HuH-7.5 (cell line): ENCODE measurements around the gene BRS3.

Experiments
- DNase-seq: peaks from one replicate; pipeline ENCODE4 v3.0.0; 2011; ENCODE audit warnings: low spot score

The BRS3 gene

DNA sequence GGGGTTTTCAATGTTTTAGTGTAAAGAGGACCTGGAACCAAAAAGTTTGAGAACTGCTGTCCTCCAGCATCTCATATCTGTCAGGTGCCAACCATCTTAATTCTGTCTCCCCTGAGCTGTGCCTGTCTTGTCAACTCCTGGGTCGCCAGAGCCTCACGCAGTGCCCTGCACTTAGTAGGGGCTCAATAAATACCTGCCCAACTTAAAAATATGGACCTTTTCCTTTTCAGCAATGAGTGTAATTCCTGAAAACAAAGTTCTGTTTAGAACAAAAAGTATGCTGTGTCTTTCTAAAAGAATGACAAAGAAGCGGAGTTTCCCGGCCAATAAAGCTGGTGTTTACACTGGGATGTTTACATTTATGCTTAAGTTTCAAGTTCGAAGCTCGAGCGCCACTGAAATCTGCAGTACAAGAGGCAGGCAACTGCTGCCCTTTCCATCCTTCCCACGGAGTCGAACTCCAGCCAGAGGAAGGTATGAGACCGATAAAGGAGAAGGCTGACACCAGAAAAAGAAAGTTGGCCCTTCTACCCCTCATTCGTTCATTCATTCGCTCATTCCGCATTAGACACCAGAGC is 8.5 kb downstream of the BRS3 start:
- no peak for DNase-seq

DNA sequence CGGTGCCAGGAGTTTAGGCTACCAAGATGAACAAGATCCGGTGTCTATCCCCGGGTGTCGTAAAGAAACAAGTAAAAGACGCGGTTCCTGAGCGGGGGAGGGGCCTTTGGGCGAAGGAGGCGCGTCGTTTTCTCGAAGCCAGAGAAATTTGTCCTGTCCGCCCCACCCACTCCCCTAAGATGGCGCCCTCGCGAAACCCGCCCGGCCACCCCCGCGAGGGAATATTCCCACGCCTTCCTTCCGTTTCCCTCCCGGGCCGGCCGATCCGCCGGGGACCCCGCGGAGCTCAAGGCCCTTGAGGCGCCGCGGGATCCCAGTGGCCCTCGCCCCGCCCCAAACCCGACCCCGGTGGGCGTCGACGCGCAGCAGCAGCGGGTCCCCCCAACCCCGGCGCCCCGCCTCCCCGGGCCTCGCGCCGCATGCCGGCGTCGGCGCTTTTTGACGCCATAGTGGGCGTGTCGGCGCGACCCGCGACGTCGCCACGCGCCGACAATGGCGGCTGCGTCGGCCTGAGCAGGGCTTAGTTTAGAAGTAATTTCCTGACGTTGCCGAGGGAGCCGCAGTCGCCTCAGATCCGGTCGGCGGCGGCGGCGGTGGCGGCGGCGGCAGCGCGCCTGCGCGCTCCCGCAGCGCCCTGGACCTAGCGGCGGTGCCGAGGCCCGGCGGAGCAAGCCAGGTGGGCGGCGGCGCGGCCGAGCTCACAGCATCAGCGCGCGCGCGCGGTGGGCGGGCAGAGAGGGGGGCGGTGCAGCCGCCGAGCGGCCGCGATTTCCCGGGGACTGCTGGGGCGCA is 9.2 kb downstream of the BRS3 start:
- DNase-seq, result peak; percentile 36

- peak; percentile 8 for DNase-seq
Observed at GRCh38 chrX:136497556-136498052, 9.9 kb downstream of the BRS3 start, which contains the start of gene HTATSF1. HTATSF1 (plus strand) TSS chrX:136497592; CDS start chrX:136497685, 93 bp downstream.

DNA sequence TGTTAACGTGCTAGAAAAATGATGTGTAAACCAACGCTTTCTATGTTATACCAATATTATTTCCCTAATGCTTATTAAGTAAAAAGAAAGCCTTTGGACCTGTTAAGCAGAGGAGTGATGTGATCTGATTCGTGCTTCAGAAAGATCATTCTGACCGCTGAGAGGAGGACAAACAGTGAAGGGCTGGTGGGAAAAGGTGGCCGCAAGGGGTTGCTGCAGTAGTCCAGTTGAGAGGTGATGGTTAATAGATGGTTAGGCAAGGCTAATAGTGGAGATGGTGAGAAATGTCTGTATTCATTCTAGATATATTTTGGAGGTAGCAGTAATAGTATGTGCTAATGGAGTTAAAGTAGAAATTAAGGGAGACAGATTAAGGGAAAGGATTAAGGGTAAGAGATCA is 31.3 kb downstream of the BRS3 start:
- no peak for DNase-seq

DNA sequence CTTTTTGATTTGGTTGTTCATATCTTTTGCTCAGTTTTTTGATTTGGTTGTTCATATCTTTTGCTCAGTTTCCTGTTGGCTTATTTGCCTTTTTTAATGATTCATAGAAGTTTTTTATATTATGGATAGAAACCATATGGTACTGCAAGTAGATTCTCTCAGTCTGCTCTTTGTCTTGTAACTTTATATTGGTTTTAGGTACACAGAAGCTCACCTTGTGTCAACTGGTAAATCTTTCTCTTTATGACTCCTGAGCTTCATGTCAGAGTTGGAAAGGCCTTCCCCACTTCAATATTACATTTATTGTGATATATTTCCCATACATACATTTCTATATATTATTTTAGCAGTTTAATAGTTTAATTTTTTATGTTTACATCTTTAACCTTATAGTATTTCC is 36.0 kb downstream of the BRS3 start:
- no peak for DNase-seq

DNA sequence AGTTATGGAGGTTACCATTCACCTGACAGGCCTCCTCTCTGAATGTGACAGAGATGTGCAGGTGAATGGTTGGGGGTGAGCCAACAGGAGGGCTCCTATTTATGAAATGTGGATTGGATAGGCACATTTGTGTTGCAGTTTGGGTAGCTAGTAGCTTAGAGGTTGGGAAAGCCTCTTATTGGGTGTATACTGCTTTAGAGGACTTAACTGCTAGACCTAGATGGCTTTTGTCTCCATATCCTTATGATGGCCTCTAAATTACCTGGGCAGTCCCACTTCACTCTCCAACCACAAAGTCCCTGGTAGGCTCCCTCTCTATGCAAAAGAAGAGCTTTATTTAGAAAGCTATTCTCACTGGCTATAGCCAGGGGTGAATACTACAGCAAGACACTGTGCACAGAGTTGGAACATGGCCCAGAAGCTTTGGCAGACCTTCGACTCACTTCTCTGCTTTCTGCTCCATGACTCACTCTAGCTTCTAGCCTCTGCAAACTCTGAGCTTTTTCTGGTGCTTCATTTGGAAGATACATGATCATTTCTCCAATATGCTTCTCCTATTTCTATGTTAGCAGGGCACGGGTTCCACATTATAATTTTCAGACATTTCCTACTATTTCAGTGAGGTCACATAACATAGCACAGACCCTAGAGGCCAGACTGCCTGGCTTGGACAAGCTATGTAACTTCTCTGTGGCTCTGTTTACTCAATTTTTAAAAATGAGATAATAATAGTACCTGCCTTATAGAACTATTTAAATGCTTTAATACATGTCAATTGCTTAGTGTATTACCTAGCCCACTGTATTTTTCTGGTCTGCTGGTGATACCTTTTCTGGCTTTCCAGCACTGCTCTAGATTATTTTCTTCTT is 38.2 kb downstream of the BRS3 start:
- no peak for DNase-seq

DNA sequence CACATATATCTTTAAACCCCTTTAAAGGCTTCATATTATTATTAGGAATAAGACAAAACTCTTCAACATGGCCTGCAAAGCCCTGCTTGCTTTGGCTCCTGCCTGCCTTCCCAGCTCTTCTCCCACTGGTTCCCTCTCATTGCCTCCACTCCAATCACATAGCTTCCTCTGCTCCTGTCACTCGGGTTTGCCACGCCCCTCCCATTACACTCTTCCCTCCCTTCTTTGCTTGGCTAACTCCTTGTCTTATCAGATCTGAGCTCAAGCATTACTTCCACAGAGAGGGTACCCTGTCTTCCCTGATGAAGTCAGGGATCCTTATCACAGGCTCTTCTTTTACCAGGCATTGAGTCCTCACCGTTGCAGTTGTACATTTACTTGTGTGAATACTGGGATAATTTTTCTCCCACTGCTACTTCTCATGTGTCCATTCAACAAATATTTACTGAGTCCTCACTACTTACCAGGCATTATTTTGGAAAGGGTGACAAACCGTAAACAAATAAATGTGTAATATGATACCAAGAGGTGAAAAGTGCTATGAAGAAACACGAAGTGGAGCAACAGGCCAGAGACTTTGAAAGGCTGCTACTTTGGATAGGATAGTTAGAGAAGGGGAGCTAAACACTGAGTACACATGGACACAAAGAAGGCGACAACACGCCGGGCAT is 41.0 kb downstream of the BRS3 start:
- DNase-seq, result no peak

GRCh38 chrX:136529795-136530194 is 42.0 kb downstream of the BRS3 start:
- no peak for DNase-seq

GRCh38 chrX:136531951-136532350 is 44.2 kb downstream of the BRS3 start, which contains the start of gene VGLL1:
VGLL1 (plus strand) TSS chrX:136532215; CDS start chrX:136536021, 3,806 bp downstream.
- DNase-seq, result no peak

- DNase-seq, result no peak
Observed at GRCh38 chrX:136534131-136534530, 46.4 kb downstream of the BRS3 start.

DNA sequence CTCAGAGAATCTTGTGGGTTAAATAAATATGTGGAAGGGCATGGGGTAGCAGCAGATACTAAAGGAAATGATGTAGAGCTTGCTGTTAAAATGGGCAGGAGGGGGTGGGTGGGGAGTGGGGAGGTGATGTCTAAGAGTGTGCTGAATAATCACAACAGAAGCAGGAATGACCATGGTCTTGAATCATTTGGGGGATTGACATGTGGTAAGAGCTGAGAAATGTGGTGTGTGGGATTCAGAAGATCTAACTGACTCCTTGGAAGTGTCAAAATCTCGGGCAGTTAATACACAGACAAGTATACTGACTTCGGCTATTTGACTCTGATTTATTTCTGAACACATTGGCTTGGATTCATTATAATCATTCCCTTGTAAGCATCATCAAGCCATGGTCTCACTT is 51.1 kb downstream of the BRS3 start:
- no peak for DNase-seq

DNA sequence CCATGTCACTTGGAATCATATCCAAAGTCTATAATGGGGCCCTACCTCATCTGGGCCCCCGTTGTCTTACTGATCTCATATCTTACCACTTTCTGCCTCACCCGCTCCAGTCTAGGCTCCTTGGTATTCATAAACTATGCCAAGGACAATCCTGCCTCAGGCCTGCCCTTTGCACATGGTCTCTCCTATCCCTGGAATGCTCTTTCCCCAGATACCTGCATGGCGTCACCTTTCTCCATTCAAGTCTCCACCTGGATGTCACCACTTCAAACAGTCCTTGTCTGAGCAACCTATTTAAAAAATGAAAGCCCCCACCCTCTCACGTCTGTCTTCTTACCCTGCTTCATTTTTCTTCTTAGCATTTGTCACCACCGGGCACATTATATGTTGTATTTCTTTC is 52.5 kb downstream of the BRS3 start:
- DNase-seq, result no peak

- no peak for DNase-seq
Observed at GRCh38 chrX:136541294-136541693, 53.5 kb downstream of the BRS3 start.

DNA sequence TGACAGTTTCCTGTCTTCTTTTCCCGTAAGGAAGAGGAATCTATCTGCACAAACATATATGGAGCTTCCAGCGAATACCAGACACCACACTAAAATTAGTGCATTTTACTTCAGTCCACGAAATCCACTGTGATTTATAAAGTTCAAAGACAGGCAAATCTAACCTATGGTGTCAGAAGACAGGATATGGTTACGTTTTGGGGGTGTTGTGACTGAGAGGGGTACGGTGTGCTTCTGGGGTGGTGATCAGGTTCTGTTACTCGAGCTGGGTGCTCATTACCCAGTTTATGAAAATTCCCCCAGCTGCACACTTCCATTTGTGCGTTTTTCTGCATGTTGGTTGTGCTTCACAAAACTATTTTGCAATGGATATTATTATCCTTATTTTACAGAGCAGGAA is 54.5 kb downstream of the BRS3 start:
- no peak for DNase-seq
